Esophagus muscularis mucosa (tissue), 4 donors: ENCODE results near the gene TXNDC5. TPM values are rescaled to one million over a fixed set of nuclear protein-coding genes. Genes with fewer than 3 reads are reported as not detected.

Experiments used
- DNase-seq: peaks from one replicate; pipeline ENCODE4 v3.0.0-alpha.2; 2017; ENCODE audit errors: extremely low spot score
- H3K27ac ChIP-seq, 4 donors: fragments of 200-600 bp; sonication (generic); replicated peaks in 1 of 4; 1 replicate in 3 of 4; 2 replicates in 1 of 4; pipeline ENCODE4 v1.5.1; 2016 to 2019; ENCODE audit warnings: mild to moderate bottlenecking in 1 of 4
- H3K27me3 ChIP-seq, 4 donors: fragments of 200-600 bp; sonication (generic); one replicate each; pipeline versions ENCODE4 v1.5.1 to v1.6.0; 2016 to 2019
- H3K36me3 ChIP-seq, 4 donors: fragments of 200-600 bp; sonication (generic); one replicate each; pipeline ENCODE4 v1.5.1; 2016 to 2019
- H3K4me1 ChIP-seq, 4 donors: fragments of 200-600 bp; sonication (generic); one replicate each; pipeline ENCODE4 v1.5.1; 2016 to 2019
- H3K4me3 ChIP-seq, 4 donors: fragments of 200-600 bp; sonication (generic); 1 replicate in 2 of 4; 2 replicates in 2 of 4; pipeline ENCODE4 v1.5.1; 2016 to 2019; ENCODE audit warnings: mild to moderate bottlenecking in 4 of 4, moderate library complexity in 1 of 4
- H3K9me3 ChIP-seq, 4 donors: fragments of 200-600 bp; sonication (generic); 1 replicate in 3 of 4; 2 replicates in 1 of 4; pipeline ENCODE4 v1.5.1; 2016 to 2019
- EP300 ChIP-seq: sonication (generic); formaldehyde crosslinking; IDR thresholded peaks from one replicate; pipeline ENCODE4 v1.6.1; 2017; ENCODE audit warnings: antibody characterized with exemption
- POLR2A ChIP-seq: fragments of 450-650 bp; IDR thresholded peaks from one replicate; pipeline ENCODE4 v1.6.1; 2017; ENCODE audit warnings: antibody characterized with exemption, moderate library complexity, mild to moderate bottlenecking, low read depth
- POLR2AphosphoS5 ChIP-seq, 2 donors: sonication (generic); formaldehyde crosslinking; IDR thresholded peaks; one replicate each; pipeline ENCODE4 v1.6.1; 2017; ENCODE audit warnings: antibody characterized with exemption in 2 of 2
- WGBS: methylation state at CpG from one replicate; pipeline ENCODE4 v1.1.5; 2018; 5-methylcytosine and 5-hydroxymethylcytosine counted together
- intact Hi-C: fragments of 100-400 bp; cut with DNase I; formaldehyde crosslinking; loops from one replicate; pipeline ENCODE4 v1.15.1; 2023
- total RNA-seq, 4 donors: library from RNA; depleted of rRNA; stranded (reverse); fragments of >200 nt; gene quantifications; one replicate each; pipeline versions ENCODE4 v1.1.0 to v1.2.1, GENCODE V29; 2016
- TF ChIP-seq, protein P1 (sequence below), 3 experiments: fragments of 200-600 bp in 2 of 3; fragments of 450-650 bp in 1 of 3; sonication (generic) in 2 of 3; IDR thresholded peaks; one replicate each; pipeline ENCODE4 v1.5.1; 2017 to 2019; ENCODE audit warnings: antibody characterized with exemption in 3 of 3, mild to moderate bottlenecking in 2 of 3, moderate library complexity in 1 of 3

The TXNDC5 gene
- total RNA-seq = 100 to 1,000 TPM in 2 of 4 donors, 10 to 100 TPM in 2; 61.5 to 116 (median 99.0) TPM

DNA sequence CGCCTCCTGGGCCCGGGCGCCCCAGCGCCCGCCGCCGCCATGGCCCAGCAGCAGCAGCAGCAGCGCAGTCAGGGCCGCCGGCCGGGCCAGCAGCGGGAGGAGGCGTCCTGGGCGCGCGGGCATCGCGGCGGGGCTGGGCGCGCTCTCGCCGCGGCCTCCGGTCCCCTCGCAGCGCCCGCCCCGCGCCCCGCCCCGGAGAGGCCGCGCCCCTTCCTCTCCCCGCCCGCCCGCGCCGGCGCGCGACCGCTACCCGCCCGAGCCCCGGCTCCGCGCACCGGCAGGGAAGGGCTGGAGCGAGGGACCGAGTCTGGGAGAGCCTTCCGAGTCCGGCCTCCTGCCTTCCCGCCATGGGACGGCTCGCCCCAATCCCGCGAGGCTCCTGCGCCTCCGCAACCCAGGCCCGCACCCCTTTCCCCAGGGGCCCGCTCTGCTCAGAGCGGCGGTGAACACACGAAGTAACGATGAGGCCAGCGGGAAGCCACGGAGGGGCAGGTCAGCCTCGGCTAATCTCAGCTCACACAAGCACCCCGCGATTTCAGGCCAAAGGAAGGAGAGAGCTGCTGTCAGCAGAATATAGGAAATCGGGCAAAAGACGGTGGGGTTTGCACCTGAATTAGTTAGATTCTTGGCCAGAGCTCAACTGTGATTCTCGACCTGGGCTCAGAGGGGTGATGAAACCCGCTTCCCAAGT, at the start of gene TXNDC5:
Gene TXNDC5, minus strand, starts transcription at position 135 of the 691 bp plus-strand sequence. Its CDS starts 12 bp downstream, at position 123.
- no peak for DNase-seq
- Histone ChIP-seq H3K27ac (peak within 1 kb of the TSS; percentile 77 to 88 (median 86)), H3K9me3 (no peaks in the 10 kb centered on the region), H3K27me3 (no peaks in the 10 kb centered on the region), H3K4me3 (peak within 1 kb of the TSS; percentile 77 to 97 (median 92)), H3K36me3 (no peaks in the 10 kb centered on the region), H3K4me1 (peaks cover 23 to 32% (median 25%) of the 10 kb centered on the region in 4 donors)
- no peak for TF ChIP-seq EP300
- TF ChIP-seq, protein P1, sequence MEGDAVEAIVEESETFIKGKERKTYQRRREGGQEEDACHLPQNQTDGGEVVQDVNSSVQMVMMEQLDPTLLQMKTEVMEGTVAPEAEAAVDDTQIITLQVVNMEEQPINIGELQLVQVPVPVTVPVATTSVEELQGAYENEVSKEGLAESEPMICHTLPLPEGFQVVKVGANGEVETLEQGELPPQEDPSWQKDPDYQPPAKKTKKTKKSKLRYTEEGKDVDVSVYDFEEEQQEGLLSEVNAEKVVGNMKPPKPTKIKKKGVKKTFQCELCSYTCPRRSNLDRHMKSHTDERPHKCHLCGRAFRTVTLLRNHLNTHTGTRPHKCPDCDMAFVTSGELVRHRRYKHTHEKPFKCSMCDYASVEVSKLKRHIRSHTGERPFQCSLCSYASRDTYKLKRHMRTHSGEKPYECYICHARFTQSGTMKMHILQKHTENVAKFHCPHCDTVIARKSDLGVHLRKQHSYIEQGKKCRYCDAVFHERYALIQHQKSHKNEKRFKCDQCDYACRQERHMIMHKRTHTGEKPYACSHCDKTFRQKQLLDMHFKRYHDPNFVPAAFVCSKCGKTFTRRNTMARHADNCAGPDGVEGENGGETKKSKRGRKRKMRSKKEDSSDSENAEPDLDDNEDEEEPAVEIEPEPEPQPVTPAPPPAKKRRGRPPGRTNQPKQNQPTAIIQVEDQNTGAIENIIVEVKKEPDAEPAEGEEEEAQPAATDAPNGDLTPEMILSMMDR (IDR thresholded peaks at IDR 0.05) = no peak
- TF ChIP-seq POLR2AphosphoS5 (IDR thresholded peaks at IDR 0.05) = peak; percentile 10 to 53
- TF ChIP-seq POLR2A = no peak
- 0% methylated on average over 5 of the region's 75 CpGs for WGBS
- intact Hi-C loops = loop anchor here (5.0 kb wide), 3 partner anchors 82 to 152 kb away; partner anchors contain the start of gene BLOC1S5

DNA sequence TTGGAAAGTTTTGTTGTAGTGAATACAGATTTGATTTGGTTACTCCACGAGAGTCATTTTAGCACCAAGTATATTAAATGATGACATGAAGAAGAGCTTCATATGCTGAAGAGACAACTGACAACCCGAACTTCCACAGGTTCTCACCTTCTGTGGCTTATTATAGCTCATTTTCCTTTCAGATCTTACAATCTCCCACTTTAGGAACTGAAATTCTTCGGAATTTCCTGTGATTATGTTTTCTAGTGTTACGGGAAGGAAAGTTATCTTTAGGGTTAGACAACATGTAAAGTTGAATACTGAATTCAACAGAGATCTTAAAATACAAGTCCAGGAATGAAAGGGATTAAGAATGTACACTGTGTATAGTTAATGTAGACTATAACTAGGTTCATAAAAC, 49.6 kb upstream of the TXNDC5 start:
- Histone ChIP-seq H3K4me3 (no peak overlapping the region), H3K36me3 (no peaks in the 10 kb centered on the region), H3K9me3 (no peaks in the 10 kb centered on the region), H3K27me3 (no peaks in the 10 kb centered on the region), H3K27ac (no peak overlapping the region), H3K4me1 (no peaks in the 10 kb centered on the region)
- TF ChIP-seq EP300 (no peak), POLR2A (no peak)
- TF ChIP-seq, protein P1 (IDR thresholded peaks at IDR 0.05) = no peak
- DNase-seq = no peak
- intact Hi-C loops = no loop called here
- 71% methylated on average over 4 of the region's 4 CpGs for WGBS

DNA sequence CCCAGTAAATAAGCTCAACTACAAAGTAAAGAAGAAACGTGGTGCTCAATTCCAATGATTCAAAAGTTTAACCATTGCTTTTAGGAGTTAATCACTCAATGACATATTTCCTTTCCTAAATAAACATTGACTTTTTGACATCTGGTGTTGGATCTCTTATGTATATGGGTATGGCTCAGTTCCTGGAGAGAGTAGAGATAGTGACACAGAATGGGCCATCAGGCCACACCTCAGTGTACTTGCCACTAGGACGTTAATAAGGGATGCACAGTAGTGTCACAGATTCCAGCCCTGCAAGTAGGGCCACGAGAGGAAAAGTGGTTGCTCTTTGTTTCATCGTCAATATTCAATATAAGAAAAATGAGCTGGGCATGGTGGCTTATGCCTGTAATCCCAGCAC, 48.9 kb upstream of the TXNDC5 start:
- intact Hi-C loops = no loop called here
- Histone ChIP-seq H3K27me3 (no peaks in the 10 kb centered on the region), H3K4me1 (no peaks in the 10 kb centered on the region), H3K9me3 (no peaks in the 10 kb centered on the region), H3K36me3 (no peaks in the 10 kb centered on the region), H3K27ac (no peak overlapping the region), H3K4me3 (no peak overlapping the region)
- TF ChIP-seq EP300 (no peak), POLR2A (no peak), POLR2AphosphoS5 (IDR thresholded peaks at IDR 0.05) (no peak)
- TF ChIP-seq, protein P1 (IDR thresholded peaks at IDR 0.05) = no peak
- peak; percentile 88 for DNase-seq
- 71% methylated on average over 4 of the region's 4 CpGs for WGBS

DNA sequence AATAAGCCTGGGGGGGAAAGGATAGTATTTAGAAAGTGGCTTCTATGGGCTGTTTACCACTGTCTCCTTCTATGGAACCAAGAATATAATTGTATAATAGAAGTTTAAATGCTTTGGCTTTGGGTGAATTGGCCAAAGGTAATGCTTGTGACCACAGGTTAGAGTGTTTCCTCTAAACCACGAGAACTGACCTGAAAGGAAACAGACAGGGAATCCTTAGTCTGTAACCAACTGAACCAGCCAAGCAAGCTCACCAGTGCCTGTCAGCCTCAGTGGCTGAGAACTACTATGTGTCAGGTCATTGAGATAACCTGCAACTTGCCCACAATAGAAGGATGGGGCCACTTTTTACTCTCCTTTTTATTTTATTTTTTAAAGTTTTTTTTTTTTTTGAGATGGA, 47.9 kb upstream of the TXNDC5 start:
- no peaks in the 10 kb centered on the region for H3K27me3 ChIP-seq
- no peaks in the 10 kb centered on the region for H3K9me3 ChIP-seq
- H3K4me3 ChIP-seq = no peak overlapping the region
- peak; percentile 17 for DNase-seq
- H3K4me1 ChIP-seq = no peaks in the 10 kb centered on the region
- WGBS = 78% methylated on average over 1 of the region's 1 CpG
- no peaks in the 10 kb centered on the region for H3K36me3 ChIP-seq
- TF ChIP-seq POLR2AphosphoS5 (IDR thresholded peaks at IDR 0.05) (no peak), EP300 (no peak), POLR2A (no peak)
- TF ChIP-seq, protein P1 (IDR thresholded peaks at IDR 0.05) = no peak
- intact Hi-C loops = no loop called here
- H3K27ac ChIP-seq = no peak overlapping the region

DNA sequence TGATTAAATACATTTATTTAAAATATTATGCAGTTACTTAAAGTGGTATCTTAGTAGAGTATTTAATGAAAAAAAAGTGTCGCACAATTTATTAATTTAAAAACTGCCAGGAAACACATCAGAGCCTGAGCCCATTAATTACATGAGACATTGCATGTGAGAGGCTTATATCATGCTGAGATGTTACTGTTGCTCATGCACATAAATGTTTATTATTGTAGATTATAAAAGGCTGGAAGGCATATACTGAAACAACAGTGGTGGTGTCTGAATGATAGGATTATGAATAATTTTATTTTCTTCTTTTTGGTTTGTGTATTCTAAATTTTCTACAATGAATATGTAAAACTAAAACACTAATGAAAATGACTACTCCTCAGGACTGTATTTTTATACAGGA, 45.7 kb upstream of the TXNDC5 start:
- intact Hi-C loops = no loop called here
- 90% methylated on average over 1 of the region's 1 CpG for WGBS
- H3K9me3 ChIP-seq = no peaks in the 10 kb centered on the region
- H3K4me1 ChIP-seq = no peaks in the 10 kb centered on the region
- H3K36me3 ChIP-seq = no peaks in the 10 kb centered on the region
- no peak overlapping the region for H3K27ac ChIP-seq
- no peaks in the 10 kb centered on the region for H3K27me3 ChIP-seq
- no peak for DNase-seq
- H3K4me3 ChIP-seq = no peak overlapping the region
- no peak for TF ChIP-seq POLR2AphosphoS5 (IDR thresholded peaks at IDR 0.05)
- TF ChIP-seq EP300 = no peak
- TF ChIP-seq POLR2A = no peak
- TF ChIP-seq, protein P1 (IDR thresholded peaks at IDR 0.05) = no peak
